GM19043 (cell line): ENCODE results near the gene HOXA7.

Experiments
- ATAC-seq: cut with Tn5 transposase; IDR thresholded peaks from one replicate; pipeline ENCODE4 v1.9.1; 2021; ENCODE audit warnings: low read depth; ENCODE audit not compliant: unreplicated experiment

The HOXA7 gene

GRCh38 chr7:27111042-27111750 lies 45.3 kb downstream of the HOXA7 start:
- no peak for ATAC-seq

GRCh38 chr7:27110186-27111031 lies 46.1 kb downstream of the HOXA7 start:
- ATAC-seq: no peak

- ATAC-seq: no peak
Measured at GRCh38 chr7:27109466-27110185, 46.8 kb downstream of the HOXA7 start.

- ATAC-seq: no peak
Measured at GRCh38 chr7:27108390-27109127, 47.9 kb downstream of the HOXA7 start.

- ATAC-seq: no peak
Measured at GRCh38 chr7:27107391-27108381, 48.8 kb downstream of the HOXA7 start.

GRCh38 chr7:27106901-27107240 lies 49.6 kb downstream of the HOXA7 start:
- no peak for ATAC-seq

- no peak for ATAC-seq
Measured at GRCh38 chr7:27106181-27106900, 50.1 kb downstream of the HOXA7 start.

- ATAC-seq: no peak
Measured at GRCh38 chr7:27105301-27106031, 51.0 kb downstream of the HOXA7 start.

- ATAC-seq: no peak
Measured at GRCh38 chr7:27104341-27105058, 52.0 kb downstream of the HOXA7 start.
